HepG2 (cell line): ENCODE measurements around the gene SAMM50. TPM values are rescaled to one million over a fixed set of nuclear protein-coding genes. Genes with fewer than 3 reads are reported as not detected.

ENCODE experiments used
- ATF2 ChIP-seq: sonication (generic); formaldehyde crosslinking; IDR thresholded peaks from 2 replicates; pipeline ENCODE4 v1.4.0; 2020; ENCODE audit warnings: missing genetic modification reagents
- BATF2 ChIP-seq: sonication (generic); formaldehyde crosslinking; IDR thresholded peaks from 2 replicates; pipeline ENCODE4 v1.8.0; 2022; ENCODE audit warnings: mild to moderate bottlenecking, missing genetic modification reagents, moderate library complexity
- FOXC1 ChIP-seq: sonication (generic); formaldehyde crosslinking; IDR thresholded peaks from 2 replicates; pipeline ENCODE4 v1.8.0; 2022; ENCODE audit warnings: mild to moderate bottlenecking, missing genetic modification reagents, borderline replicate concordance
- HNF1B ChIP-seq: sonication (generic); formaldehyde crosslinking; IDR thresholded peaks from 2 replicates; pipeline ENCODE4 v1.5.1; 2020; ENCODE audit warnings: mild to moderate bottlenecking, moderate library complexity, missing genetic modification reagents
- MED13 ChIP-seq: sonication (generic); formaldehyde crosslinking; IDR thresholded peaks from 2 replicates; pipeline ENCODE4 v1.5.0; 2020; ENCODE audit warnings: missing genetic modification reagents
- NPAS2 ChIP-seq: sonication (generic); formaldehyde crosslinking; IDR thresholded peaks from 2 replicates; pipeline ENCODE4 v1.8.0; 2022; ENCODE audit warnings: mild to moderate bottlenecking, missing genetic modification reagents, borderline replicate concordance
- NR2F1 ChIP-seq, 2 experiments: fragments of 450-650 bp in 1 of 2; formaldehyde crosslinking in 1 of 2; IDR thresholded peaks; 2 replicates each; pipeline versions ENCODE4 v1.5.0 to v1.6.1; 2016 to 2020; ENCODE audit warnings: mild to moderate bottlenecking in 1 of 2, missing compliant biosample characterization in 1 of 2, missing genetic modification reagents in 1 of 2, moderate library complexity in 1 of 2
- PAX8 ChIP-seq: sonication (generic); formaldehyde crosslinking; IDR thresholded peaks from 2 replicates; pipeline ENCODE4 v1.8.0; 2022; ENCODE audit warnings: mild to moderate bottlenecking, missing genetic modification reagents, borderline replicate concordance
- RBM22 ChIP-seq: fragments of 200-400 bp; formaldehyde crosslinking; optimal IDR thresholded peaks from 2 replicates; pipeline ENCODE3; 2017; ENCODE audit warnings: mild to moderate bottlenecking, low read length, moderate library complexity
- RFX3 ChIP-seq: IDR thresholded peaks from 2 replicates; pipeline ENCODE4 v1.6.1; 2016; ENCODE audit warnings: missing biosample characterization, missing genetic modification reagents
- SIX4 ChIP-seq: sonication (generic); formaldehyde crosslinking; IDR thresholded peaks from 2 replicates; pipeline ENCODE4 v1.4.0; 2020; ENCODE audit warnings: missing genetic modification reagents
- SMAD3 ChIP-seq: sonication (generic); formaldehyde crosslinking; IDR thresholded peaks from 2 replicates; pipeline ENCODE4 v1.4.0; 2020; ENCODE audit warnings: missing genetic modification reagents
- TAF1 ChIP-seq: sonication (generic); formaldehyde crosslinking; IDR thresholded peaks from 2 replicates; pipeline ENCODE4 v1.4.0; 2020; ENCODE audit warnings: missing genetic modification reagents
- TCF7 ChIP-seq: sonication (generic); IDR thresholded peaks from 2 replicates; pipeline ENCODE4 v1.6.1; 2016; ENCODE audit warnings: antibody characterized with exemption, low read depth
- TERF1 ChIP-seq: sonication (generic); formaldehyde crosslinking; IDR thresholded peaks from 2 replicates; pipeline ENCODE4 v1.8.0; 2022; ENCODE audit warnings: mild to moderate bottlenecking, missing genetic modification reagents, moderate library complexity
- TFDP1 ChIP-seq: IDR thresholded peaks from 2 replicates; pipeline ENCODE4 v1.6.1; 2016; ENCODE audit warnings: missing compliant biosample characterization, missing genetic modification reagents, borderline replicate concordance
- TRIM24 ChIP-seq: sonication (generic); formaldehyde crosslinking; IDR thresholded peaks from 2 replicates; pipeline ENCODE4 v1.8.0; 2022; ENCODE audit warnings: mild to moderate bottlenecking, missing genetic modification reagents
- ZBTB21 ChIP-seq: sonication (generic); formaldehyde crosslinking; IDR thresholded peaks from 2 replicates; pipeline ENCODE4 v1.4.0; 2020; ENCODE audit warnings: missing genetic modification reagents
- ZNF383 ChIP-seq: sonication (generic); formaldehyde crosslinking; IDR thresholded peaks from 2 replicates; pipeline ENCODE4 v1.4.0; 2020; ENCODE audit warnings: missing genetic modification reagents, mild to moderate bottlenecking, borderline replicate concordance
- ZNF660 ChIP-seq: sonication (generic); formaldehyde crosslinking; IDR thresholded peaks from 2 replicates; pipeline ENCODE4 v1.5.1; 2020; ENCODE audit warnings: mild to moderate bottlenecking, low read depth, missing genetic modification reagents, borderline replicate concordance
- ZNF879 ChIP-seq: sonication (generic); formaldehyde crosslinking; IDR thresholded peaks from 2 replicates; pipeline ENCODE4 v1.8.1; 2023; ENCODE audit warnings: missing genetic modification reagents
- ZNF891 ChIP-seq: sonication (generic); formaldehyde crosslinking; IDR thresholded peaks from 2 replicates; pipeline ENCODE4 v1.5.0; 2020; ENCODE audit warnings: mild to moderate bottlenecking, missing genetic modification reagents
- ZSCAN20 ChIP-seq: sonication (generic); formaldehyde crosslinking; IDR thresholded peaks from 2 replicates; pipeline ENCODE4 v1.4.0; 2020; ENCODE audit warnings: missing genetic modification reagents, mild to moderate bottlenecking, borderline replicate concordance
- ZSCAN9 ChIP-seq: IDR thresholded peaks from 2 replicates; pipeline ENCODE4 v1.6.1; 2016; ENCODE audit warnings: borderline replicate concordance
- polyA plus RNA-seq, 8 experiments: library from polyadenylated mRNA; depleted of rRNA in 3 of 8; stranded (reverse) in 7 of 8; unstranded in 1 of 8; fragments of >200 nt; fragmentation: Illumina TruSeq in 4 of 8; extraction: Trizol in 4 of 8; gene quantifications; 2 replicates each; pipeline versions ENCODE4 v1.2.1 to v1.2.3, GENCODE V29; 2011 to 2016; ENCODE audit warnings: low read depth in 4 of 8, missing spikeins in 1 of 8, mixed read lengths in 1 of 8; ENCODE audit not compliant: insufficient read depth in 1 of 8
- total RNA-seq, 5 experiments: library from RNA; depleted of rRNA; stranded (reverse); fragments of >200 nt; fragmentation: Illumina TruSeq; extraction: Trizol; gene quantifications; 2 replicates each; pipeline ENCODE4 v1.2.3, GENCODE V29; 2016; ENCODE audit warnings: low read depth in 1 of 5

Gene SAMM50
- total and polyA plus RNA-seq, 2 of the 13 experiments (the other 11 are each of a cell fraction or from before 2014, with no cell fraction given): 34.7 to 63.4 TPM

- TF ChIP-seq PAX8 (no peak), ZNF891 (CRISPR knock-in tag) (no peak), TRIM24 (no peak), SIX4 (no peak), ATF2 (CRISPR knock-in tag) (peak; percentile 37; the same call in 1 of the 2 replicates), BATF2 (CRISPR knock-in tag) (no peak), ZNF660 (CRISPR knock-in tag) (no peak), FOXC1 (no peak; the same call in 1 of the 2 replicates), TERF1 (CRISPR knock-in tag) (no peak), ZSCAN20 (CRISPR knock-in tag) (no peak), HNF1B (CRISPR knock-in tag) (peak; percentile 78), SMAD3 (CRISPR knock-in tag) (no peak), ZNF383 (no peak), NPAS2 (no peak), ZBTB21 (no peak), MED13 (CRISPR knock-in tag) (no peak), TFDP1 (CRISPR knock-in tag) (peak; percentile 46; the same call in 1 of the 2 replicates), ZSCAN9 (CRISPR knock-in tag) (no peak; the same call in 1 of the 2 replicates), TCF7 (no peak), ZNF879 (CRISPR knock-in tag) (no peak), RFX3 (no peak), RBM22 (peak; percentile 93), TAF1 (CRISPR knock-in tag) (peak; percentile 73), NR2F1 (CRISPR knock-in tag; IDR thresholded peaks at IDR 0.05) (peak; percentile 18 to 51; a peak in 1 of 4 replicates)
Measured at GRCh38 chr22:43925433-43926348, 29.6 kb upstream of the SAMM50 start (continued).
